Measurements from ENCODE around the gene GOPC.

GOPC gene

DNA sequence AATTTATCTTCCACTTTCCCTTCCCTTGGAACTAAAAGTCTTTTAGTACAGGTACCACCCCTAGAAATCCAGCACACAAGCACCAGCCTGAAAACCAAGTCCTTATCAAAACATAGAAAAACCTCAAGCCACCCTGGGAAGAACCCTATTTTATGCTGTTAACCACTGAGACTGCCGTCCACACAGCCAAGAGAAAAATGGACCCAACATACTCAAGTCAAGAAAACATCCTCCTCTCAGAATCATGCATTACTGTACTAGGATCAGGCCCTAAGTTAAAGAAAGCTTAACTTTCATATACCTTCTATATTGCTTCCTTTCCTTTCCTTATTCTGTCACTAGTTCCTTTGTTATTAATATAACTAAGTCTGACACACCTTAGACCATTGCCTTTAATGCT is 16.9 kb upstream of the GOPC start:
- in situ Hi-C loops (cut with MboI; ENCODE audit: low sequenced_read_pairs, unreplicated experiment) = no loop called here
- TF ChIP-seq, protein P1, sequence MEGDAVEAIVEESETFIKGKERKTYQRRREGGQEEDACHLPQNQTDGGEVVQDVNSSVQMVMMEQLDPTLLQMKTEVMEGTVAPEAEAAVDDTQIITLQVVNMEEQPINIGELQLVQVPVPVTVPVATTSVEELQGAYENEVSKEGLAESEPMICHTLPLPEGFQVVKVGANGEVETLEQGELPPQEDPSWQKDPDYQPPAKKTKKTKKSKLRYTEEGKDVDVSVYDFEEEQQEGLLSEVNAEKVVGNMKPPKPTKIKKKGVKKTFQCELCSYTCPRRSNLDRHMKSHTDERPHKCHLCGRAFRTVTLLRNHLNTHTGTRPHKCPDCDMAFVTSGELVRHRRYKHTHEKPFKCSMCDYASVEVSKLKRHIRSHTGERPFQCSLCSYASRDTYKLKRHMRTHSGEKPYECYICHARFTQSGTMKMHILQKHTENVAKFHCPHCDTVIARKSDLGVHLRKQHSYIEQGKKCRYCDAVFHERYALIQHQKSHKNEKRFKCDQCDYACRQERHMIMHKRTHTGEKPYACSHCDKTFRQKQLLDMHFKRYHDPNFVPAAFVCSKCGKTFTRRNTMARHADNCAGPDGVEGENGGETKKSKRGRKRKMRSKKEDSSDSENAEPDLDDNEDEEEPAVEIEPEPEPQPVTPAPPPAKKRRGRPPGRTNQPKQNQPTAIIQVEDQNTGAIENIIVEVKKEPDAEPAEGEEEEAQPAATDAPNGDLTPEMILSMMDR (IDR thresholded peaks at IDR 0.05; ENCODE audit: borderline replicate concordance, control extremely low read depth, extremely low read depth, insufficient read depth, missing control alignments) = no peak
- no peak for DNase-seq (ENCODE audit: low spot score)

DNA sequence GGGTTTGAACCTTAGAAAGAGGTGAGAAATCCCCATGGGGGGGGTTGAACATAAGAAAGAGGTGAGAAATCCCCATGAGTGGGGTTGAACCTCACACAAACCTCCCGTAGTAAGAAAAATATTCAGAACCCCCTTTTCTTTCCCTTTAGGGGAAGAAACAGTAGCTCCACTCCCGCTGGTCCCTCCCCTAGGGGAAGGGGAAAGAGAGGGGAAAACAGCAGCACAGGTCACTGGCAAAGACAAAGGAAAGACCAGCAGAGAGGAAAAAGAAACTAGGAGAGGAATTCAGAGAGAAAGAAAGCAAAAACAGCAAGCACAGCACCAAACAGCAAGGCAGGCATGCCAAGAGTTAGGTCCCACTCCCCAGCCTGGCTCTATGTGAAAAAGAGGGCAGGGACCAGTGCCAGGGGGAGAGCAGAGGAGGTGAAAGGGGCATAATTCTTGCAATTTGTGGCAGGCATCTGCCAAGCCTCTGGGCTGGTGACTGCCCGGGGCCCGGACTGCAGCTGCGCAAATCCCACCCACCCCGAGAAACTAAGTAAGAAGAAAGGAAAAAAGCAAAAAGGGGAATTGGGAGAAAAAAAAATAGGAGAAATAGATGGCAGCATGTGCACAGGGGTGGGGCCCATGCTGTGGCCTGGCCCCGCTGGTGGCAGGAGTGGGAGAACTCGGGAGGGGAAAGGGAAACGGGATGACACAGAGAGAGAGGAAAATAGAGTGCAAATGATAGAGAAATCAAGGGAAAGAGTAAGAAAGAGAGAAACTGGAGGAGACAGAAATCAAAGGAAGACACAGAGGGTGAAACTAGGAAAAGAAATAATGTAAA is 15.1 kb upstream of the GOPC start:
- TF ChIP-seq, protein P1 (IDR thresholded peaks at IDR 0.05; ENCODE audit: borderline replicate concordance, control extremely low read depth, extremely low read depth, insufficient read depth, missing control alignments) = no peak
- DNase-seq (ENCODE audit: low spot score) = no peak
- in situ Hi-C loops (cut with MboI; ENCODE audit: low sequenced_read_pairs, unreplicated experiment) = no loop called here

DNA sequence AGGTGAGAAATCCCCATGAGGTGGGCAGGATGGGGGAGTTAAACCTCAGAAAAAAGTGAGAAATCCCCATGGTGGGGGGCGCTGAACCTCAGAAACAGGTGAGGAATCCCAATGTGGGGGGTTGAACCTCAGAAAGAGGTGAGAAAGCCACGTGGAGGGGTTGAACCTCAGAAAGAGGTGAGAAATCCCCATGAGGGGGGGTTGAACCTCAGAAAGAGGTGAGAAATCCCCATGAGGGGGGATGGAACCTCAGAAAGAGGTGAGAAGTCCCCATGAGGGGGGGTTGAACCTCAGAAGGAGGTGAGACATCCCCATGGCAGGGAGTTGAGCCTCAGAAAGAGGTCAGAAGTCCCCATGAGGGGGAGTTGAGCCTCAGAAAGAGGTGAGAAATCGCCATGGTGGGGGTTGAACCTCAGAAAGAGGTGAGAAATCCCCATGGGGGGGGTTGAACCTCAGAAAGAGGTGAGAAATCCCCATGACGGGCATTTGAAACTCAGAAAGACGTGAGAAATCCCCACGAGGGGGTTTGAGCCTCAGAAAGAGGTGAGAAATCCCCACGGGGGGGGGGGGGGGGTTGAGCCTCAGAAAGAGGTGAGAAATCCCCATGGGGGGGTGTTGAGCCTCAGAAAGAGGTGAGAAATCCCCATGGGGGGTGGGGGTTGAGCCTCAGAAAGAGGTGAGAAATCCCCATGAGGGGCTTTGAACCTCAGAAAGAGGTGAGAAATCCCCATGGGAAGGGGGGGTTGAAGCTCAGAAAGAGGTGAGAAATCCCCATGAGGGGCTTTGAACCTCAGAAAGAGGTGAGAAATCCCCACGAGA is 14.3 kb upstream of the GOPC start:
- no peak for DNase-seq (ENCODE audit: low spot score)
- in situ Hi-C loops (cut with MboI; ENCODE audit: low sequenced_read_pairs, unreplicated experiment) = no loop called here
- TF ChIP-seq, protein P1 (IDR thresholded peaks at IDR 0.05; ENCODE audit: borderline replicate concordance, control extremely low read depth, extremely low read depth, insufficient read depth, missing control alignments) = no peak

DNA sequence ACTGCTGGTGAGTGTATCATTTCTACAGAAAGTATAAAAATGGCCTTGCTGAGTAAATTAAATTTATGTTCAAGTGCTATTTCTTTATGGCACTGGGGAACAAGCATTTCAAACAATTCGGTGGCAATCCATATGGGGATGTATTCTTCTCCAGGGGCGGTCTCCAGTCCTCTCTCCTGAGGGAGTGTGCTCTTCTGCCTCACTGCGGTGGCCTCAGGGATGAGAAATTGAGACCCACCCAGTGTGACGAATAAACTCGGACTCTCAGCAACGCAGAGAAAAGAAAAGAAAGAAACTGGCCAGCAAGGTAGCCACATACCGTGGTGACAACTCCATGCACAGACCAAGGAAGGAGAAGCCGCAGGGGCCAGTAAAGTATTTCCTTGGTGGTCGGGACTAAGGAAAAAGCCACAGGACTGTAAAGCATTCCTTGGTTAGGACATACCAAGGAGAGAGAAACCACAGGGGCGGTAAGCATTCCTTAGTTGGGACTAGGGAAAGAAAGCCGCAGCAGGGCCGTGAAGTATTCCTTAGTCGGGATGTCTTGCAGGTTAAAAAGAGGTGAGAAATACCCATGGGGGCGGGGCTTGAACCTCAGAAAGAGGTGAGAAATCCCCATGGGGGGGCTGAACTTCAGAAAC is 13.6 kb upstream of the GOPC start:
- DNase-seq (ENCODE audit: low spot score) = no peak
- TF ChIP-seq, protein P1 (IDR thresholded peaks at IDR 0.05; ENCODE audit: borderline replicate concordance, control extremely low read depth, extremely low read depth, insufficient read depth, missing control alignments) = no peak
- in situ Hi-C loops (cut with MboI; ENCODE audit: low sequenced_read_pairs, unreplicated experiment) = no loop called here

DNA sequence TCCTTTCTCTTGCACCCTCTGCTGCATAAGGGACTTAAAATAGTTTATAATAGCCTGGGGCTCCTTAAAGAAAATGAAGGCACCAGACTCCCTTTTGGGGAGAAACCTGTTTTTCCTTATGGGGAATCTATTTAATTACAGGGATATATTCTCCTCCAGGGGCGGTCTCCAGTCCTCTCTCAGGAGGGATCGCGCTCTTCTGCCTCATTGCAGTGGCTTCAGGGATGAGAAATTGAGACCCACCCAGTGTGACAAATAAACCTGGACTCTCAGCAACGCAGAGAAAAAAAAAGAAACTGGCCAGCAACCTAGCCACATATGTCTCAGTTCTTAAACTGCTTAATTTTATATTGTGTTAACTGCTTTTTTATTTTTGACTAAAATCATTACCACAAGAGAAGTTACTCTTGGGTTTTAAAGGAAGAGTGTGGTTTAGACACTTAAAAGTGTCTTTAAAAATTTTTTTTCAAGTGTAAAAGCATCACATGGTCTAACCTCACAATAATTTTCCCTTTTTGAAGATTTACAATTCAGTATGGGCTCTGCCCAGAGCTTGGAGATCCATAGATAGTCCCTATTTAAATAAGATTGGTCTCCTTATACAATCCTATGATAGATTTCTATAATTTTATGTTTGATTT is 11.7 kb upstream of the GOPC start:
- no peak for DNase-seq (ENCODE audit: low spot score)
- in situ Hi-C loops (cut with MboI; ENCODE audit: low sequenced_read_pairs, unreplicated experiment) = no loop called here
- TF ChIP-seq, protein P1 (IDR thresholded peaks at IDR 0.05; ENCODE audit: borderline replicate concordance, control extremely low read depth, extremely low read depth, insufficient read depth, missing control alignments) = no peak

DNA sequence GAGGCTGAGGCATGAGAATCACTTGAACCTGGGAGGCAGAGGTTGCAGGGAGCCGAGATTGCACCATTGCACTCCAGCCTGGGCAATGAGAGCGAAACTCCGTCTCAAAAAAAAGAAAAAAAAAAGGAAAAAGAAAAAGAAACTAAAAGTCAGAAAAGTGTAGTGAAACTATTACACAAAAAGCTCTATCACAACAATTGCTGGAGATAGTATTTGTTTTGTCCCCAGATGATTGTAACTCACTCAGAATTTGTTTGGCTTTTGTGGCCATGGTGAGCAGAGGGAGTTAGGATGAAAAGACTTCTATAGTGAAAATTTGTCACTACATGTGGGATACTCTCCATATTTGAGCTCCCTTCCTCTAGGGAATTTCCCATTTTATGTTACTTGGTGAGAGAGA is 5.2 kb upstream of the GOPC start:
- DNase-seq (ENCODE audit: low spot score) = no peak
- TF ChIP-seq, protein P1 (IDR thresholded peaks at IDR 0.05; ENCODE audit: borderline replicate concordance, control extremely low read depth, extremely low read depth, insufficient read depth, missing control alignments) = no peak
- in situ Hi-C loops (cut with MboI; ENCODE audit: low sequenced_read_pairs, unreplicated experiment) = no loop called here

Data from GM13976 (cell line).